ENCODE data around the gene G6PC2. TPM values are rescaled to one million over a fixed set of nuclear protein-coding genes. Genes with fewer than 3 reads are reported as not detected.
"Not testable (repeated sequence)": the region's sequence is repeated elsewhere in the genome, so short reads cannot be mapped to it uniquely, and the experiment has no call there.

Gene G6PC2, protein sequence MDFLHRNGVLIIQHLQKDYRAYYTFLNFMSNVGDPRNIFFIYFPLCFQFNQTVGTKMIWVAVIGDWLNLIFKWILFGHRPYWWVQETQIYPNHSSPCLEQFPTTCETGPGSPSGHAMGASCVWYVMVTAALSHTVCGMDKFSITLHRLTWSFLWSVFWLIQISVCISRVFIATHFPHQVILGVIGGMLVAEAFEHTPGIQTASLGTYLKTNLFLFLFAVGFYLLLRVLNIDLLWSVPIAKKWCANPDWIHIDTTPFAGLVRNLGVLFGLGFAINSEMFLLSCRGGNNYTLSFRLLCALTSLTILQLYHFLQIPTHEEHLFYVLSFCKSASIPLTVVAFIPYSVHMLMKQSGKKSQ
- total RNA-seq (not detected), polyA plus RNA-seq (not detected)

DNA sequence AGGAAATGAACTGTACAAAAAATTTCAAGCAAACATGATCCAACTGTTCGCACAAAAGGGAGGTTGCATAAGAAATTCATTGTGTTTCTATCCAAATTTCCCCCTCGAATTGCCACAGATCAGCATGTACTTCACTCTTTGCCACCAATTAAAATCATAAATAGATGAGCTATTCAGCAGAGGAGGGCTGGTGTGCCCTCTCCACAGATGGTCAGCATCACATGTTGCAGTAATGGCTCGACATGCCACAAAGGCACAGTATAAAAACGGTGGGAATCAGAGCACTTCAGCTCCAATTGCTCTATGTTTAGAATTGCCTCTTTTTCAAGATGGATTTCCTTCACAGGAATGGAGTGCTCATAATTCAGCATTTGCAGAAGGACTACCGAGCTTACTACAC, at the start of gene G6PC2:
Gene G6PC2 (plus strand): TSS at position 289 of the 400 bp plus-strand sequence. CDS start 41 bp downstream, at position 330.
- WGBS: 59% methylated on average over 5 of the region's 5 CpGs
- no peak within 1 kb of the TSS for H3K27ac ChIP-seq (ENCODE audit: low read depth)
- H3K4me3 ChIP-seq (ENCODE audit: low read depth, low read length): no peak within 1 kb of the TSS
- H3K36me3 ChIP-seq (ENCODE audit: insufficient read depth): no peaks in the 10 kb centered on the region
- no peak for DNase-seq (ENCODE audit: extremely low spot score)
- no peaks in the 10 kb centered on the region for H3K4me1 ChIP-seq (ENCODE audit: insufficient read depth)

DNA sequence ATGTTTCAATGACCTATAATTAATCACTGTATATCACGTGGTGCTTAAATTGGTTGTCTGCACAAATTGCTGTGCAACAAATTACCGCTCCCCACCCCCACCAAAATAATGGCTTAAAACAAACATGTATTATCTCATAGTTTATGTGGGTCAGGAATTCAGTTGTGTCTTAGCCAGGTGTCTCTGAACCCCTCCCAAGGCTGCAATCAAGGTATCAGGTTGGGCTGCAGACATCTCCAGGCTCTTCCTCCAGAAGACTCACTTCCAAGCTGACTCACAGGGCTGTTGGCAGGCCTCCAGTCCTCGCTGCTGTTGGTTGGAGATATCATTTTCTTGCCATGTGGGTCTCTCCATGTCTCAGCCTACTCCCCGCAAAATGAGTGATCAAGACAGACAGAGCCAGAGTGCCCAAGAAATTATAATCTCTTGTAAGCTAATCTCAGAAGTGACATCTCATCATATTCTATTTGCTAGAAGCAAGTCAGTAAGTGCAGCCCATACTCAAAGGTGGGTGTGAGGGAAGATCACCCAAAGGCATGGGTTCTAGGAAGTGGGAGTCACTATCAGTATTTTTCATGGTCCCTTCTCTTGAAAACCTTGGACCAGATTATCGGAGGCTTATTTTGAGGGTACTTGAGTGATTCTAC, 49.3 kb upstream of the G6PC2 start:
- no peak overlapping the region for H3K27ac ChIP-seq (ENCODE audit: low read depth)
- H3K4me1 ChIP-seq (ENCODE audit: insufficient read depth): no peaks in the 10 kb centered on the region
- 83% methylated on average over 5 of the region's 5 CpGs for WGBS
- no peak overlapping the region for H3K4me3 ChIP-seq (ENCODE audit: low read depth, low read length)
- DNase-seq (ENCODE audit: extremely low spot score): no peak
- H3K36me3 ChIP-seq (ENCODE audit: insufficient read depth): no peaks in the 10 kb centered on the region

DNA sequence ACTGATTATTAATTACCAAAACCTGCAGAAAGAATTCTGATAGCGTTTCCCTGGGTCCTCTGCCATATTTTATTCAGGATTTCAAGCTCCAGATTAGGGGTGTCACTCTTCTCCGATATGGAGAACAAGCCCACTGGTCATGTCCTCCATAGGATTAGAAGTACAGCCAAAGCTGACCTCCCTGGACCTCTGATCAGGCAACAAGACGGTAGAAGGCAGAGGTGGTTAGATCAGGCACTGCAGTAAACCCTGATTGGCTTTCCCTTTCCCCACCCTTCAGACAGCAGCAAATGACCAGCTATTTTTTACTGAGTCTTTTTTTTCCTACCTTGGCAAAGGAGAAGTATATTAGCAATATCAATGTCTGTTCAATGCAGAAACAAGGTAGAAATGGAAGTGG, 48.6 kb upstream of the G6PC2 start:
- WGBS: 67% methylated on average over 3 of the region's 3 CpGs
- no peak for DNase-seq (ENCODE audit: extremely low spot score)
- Histone ChIP-seq H3K27ac (ENCODE audit: low read depth) (no peak overlapping the region), H3K4me1 (ENCODE audit: insufficient read depth) (no peaks in the 10 kb centered on the region), H3K4me3 (ENCODE audit: low read depth, low read length) (no peak overlapping the region), H3K36me3 (ENCODE audit: insufficient read depth) (no peaks in the 10 kb centered on the region)

DNA sequence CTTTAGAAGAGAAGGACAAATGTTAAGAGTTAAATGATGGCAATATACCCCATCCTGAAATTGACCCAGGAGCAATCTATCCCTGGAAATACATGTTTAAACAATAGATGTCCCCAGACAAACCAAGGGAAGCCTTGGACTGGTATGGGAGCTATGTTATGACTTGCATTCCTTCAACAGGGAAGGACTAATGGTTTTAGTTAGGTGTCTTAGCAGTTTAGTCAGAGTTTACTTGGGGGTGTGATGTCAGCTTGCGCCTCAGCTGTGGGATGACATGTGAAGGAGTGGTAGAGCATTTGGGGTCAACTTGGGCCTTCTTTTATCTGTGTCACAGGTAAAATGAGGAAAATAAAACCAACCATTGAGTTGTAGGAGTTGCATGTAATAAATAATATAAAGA, 47.6 kb upstream of the G6PC2 start:
- no peak for DNase-seq (ENCODE audit: extremely low spot score)
- WGBS: 98% methylated on average over 1 of the region's 1 CpG
- Histone ChIP-seq H3K4me1 (ENCODE audit: insufficient read depth) (no peaks in the 10 kb centered on the region), H3K4me3 (ENCODE audit: low read depth, low read length) (no peak overlapping the region), H3K36me3 (ENCODE audit: insufficient read depth) (no peaks in the 10 kb centered on the region), H3K27ac (ENCODE audit: low read depth) (no peak overlapping the region)

DNA sequence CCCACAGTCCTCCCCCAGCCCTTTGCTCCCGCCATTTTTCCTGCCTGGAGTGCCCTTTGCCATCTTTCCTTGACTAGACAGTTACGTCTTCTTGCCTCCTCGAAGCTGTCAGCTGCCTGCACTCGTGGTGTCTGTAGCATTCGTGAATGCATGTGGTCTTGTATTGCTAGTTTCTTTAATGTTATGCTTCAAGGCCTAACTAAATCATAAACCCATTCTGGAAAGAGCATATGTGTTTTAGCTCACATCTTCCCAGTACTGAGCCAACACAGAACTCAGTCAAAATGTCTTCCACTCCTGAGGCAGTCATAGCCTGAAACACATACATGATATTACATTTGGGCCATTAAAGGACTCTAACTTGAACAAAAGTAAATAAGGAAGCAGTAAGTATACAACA, 46.4 kb upstream of the G6PC2 start:
- H3K36me3 ChIP-seq (ENCODE audit: insufficient read depth): no peaks in the 10 kb centered on the region
- no peaks in the 10 kb centered on the region for H3K4me1 ChIP-seq (ENCODE audit: insufficient read depth)
- no peak overlapping the region for H3K27ac ChIP-seq (ENCODE audit: low read depth)
- H3K4me3 ChIP-seq (ENCODE audit: low read depth, low read length): no peak overlapping the region
- 98% methylated on average over 5 of the region's 5 CpGs for WGBS
- DNase-seq (ENCODE audit: extremely low spot score): no peak

DNA sequence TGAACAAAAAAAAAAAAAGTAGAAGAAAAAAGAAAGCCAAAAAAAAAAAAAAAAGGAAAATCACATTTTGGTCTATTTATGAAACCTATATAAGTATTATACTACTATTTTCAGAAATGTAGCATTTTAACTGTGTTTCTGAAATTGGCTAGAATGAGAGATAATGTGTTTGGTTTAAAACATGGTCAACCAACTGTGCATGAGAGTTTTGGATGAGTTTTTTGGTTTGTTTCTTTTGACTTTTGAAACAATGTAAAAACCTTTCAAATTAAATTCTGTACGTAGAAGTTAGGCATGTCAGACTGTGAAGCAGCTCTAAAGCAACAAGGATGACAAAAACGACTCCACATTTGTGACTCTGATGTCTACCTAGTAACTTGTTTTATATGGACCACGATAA, 45.5 kb upstream of the G6PC2 start:
- 95% methylated on average over 3 of the region's 3 CpGs for WGBS
- no peaks in the 10 kb centered on the region for H3K4me1 ChIP-seq (ENCODE audit: insufficient read depth)
- H3K36me3 ChIP-seq (ENCODE audit: insufficient read depth): no peaks in the 10 kb centered on the region
- no peak for DNase-seq (ENCODE audit: extremely low spot score)
- no peak overlapping the region for H3K27ac ChIP-seq (ENCODE audit: low read depth)
- no peak overlapping the region for H3K4me3 ChIP-seq (ENCODE audit: low read depth, low read length)

DNA sequence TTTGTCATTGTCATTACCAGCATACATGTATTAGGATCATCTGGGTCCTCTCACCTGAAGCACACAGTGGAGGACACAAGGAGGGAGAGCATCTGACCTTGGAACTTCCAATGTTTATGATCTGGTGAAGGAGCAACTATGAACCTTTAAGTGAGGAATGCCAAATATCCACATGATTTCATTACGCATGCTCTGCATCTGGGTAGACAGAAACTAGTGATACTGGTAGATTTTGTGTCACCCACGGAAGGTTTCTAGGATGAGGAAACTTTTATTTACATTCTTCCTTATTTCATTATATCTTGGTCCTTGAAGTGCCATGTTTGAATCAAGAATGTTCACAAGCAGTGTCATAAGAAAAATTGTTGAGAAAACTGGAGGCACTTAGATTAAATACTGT, 42.9 kb upstream of the G6PC2 start:
- H3K27ac ChIP-seq (ENCODE audit: low read depth): no peak overlapping the region
- DNase-seq (ENCODE audit: extremely low spot score): no peak
- no peaks in the 10 kb centered on the region for H3K4me1 ChIP-seq (ENCODE audit: insufficient read depth)
- WGBS: 94% methylated on average over 2 of the region's 2 CpGs
- no peak overlapping the region for H3K4me3 ChIP-seq (ENCODE audit: low read depth, low read length)
- H3K36me3 ChIP-seq (ENCODE audit: insufficient read depth): no peaks in the 10 kb centered on the region

DNA sequence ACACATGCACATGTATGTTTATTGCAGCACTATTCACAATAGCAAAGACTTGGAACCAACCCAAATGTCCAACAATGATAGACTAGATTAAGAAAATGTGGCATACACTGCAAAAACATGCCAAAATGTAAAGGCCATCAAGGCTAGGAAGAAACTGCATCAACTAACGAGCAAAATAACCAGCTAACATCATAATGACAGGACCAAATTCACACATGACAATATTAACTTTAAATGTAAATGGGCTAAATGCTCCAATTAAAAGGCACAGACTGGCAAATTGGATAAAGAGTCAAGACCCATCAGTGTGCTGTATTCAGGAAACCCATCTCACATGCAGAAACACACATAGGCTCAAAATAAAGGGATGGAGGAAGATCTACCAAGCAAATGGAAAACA, 33.9 kb upstream of the G6PC2 start:
- DNase-seq (ENCODE audit: extremely low spot score); H3K4me3 ChIP-seq (ENCODE audit: low read depth, low read length); H3K4me1 ChIP-seq (ENCODE audit: insufficient read depth); H3K27ac ChIP-seq (ENCODE audit: low read depth); H3K36me3 ChIP-seq (ENCODE audit: insufficient read depth): not testable (repeated sequence)
- WGBS: 97% methylated on average over 1 of the region's 1 CpG

DNA sequence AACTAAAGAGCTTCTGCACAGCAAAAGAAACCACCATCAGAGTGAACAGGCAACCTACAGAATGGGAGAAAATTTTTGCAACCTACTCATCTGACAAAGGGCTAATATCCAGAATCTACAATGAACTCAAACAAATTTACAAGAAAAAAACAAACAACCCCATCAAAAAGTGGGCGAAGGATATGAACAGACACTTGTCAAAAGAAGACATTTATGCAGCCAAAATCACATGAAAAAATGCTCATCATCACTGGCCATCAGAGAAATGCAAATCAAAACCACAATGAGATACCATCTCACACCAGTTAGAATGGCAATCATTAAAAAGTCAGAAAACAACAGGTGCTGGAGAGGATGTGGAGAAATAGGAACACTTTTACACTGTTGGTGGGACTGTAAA, 30.7 kb upstream of the G6PC2 start:
- H3K27ac ChIP-seq (ENCODE audit: low read depth); H3K4me1 ChIP-seq (ENCODE audit: insufficient read depth); H3K36me3 ChIP-seq (ENCODE audit: insufficient read depth); DNase-seq (ENCODE audit: extremely low spot score); H3K4me3 ChIP-seq (ENCODE audit: low read depth, low read length): not testable (repeated sequence)
- WGBS: 92% methylated on average over 1 of the region's 1 CpG

DNA sequence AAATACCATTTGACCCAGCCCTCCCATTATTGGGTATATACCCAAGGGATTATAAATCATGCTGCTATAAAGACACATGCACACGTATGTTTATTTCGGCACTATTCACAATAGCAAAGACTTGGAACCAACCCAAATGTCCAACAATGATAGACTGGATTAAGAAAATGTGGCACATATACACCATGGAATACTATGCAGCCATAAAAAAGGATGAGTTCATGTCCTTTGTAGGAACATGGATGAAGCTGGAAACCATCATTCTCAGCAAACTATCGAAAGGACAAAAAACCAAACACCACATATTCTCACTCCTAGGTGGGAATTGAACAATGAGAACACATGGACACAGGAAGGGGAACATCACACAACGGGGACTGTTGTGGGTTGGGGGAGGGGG, 30.3 kb upstream of the G6PC2 start:
- DNase-seq (ENCODE audit: extremely low spot score); H3K36me3 ChIP-seq (ENCODE audit: insufficient read depth); H3K4me3 ChIP-seq (ENCODE audit: low read depth, low read length); H3K27ac ChIP-seq (ENCODE audit: low read depth); H3K4me1 ChIP-seq (ENCODE audit: insufficient read depth): not testable (repeated sequence)
- 97% methylated on average over 4 of the region's 4 CpGs for WGBS

DNA sequence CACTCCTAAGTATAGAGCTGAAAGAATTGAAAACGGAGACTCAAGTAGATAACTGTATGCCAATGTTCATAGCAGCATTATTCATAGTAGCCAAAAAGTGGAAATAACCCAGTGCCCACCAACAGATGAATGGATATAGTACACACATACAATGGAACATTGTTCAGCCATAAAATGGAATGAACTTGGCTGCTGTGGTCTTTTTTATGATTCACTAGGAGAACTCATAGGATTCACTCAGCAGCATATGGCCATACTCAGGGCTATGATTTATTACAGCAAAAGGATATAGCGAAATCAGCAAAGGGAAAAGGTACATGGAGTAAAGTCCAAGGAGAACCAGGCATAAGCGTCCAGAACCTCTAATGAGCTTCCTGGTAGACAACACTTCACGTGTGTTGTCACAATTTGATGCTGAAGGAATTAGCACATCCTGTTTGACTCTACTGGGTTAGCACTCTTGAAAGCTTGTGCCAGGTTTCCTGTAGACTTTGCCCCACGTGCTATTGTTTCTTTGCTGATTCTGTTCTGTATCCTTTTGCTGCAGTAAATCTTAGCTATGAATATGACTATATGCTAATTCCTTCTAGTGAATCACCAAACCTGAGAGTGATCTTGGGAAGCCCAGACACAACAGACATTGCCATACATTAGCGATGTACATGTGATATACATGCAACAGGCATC, 26.6 kb upstream of the G6PC2 start:
- DNase-seq (ENCODE audit: extremely low spot score): no peak
- 91% methylated on average over 6 of the region's 6 CpGs for WGBS
- Histone ChIP-seq H3K36me3 (ENCODE audit: insufficient read depth) (no peaks in the 10 kb centered on the region), H3K4me1 (ENCODE audit: insufficient read depth) (no peaks in the 10 kb centered on the region), H3K27ac (ENCODE audit: low read depth) (no peak overlapping the region), H3K4me3 (ENCODE audit: low read depth, low read length) (no peak overlapping the region)

DNA sequence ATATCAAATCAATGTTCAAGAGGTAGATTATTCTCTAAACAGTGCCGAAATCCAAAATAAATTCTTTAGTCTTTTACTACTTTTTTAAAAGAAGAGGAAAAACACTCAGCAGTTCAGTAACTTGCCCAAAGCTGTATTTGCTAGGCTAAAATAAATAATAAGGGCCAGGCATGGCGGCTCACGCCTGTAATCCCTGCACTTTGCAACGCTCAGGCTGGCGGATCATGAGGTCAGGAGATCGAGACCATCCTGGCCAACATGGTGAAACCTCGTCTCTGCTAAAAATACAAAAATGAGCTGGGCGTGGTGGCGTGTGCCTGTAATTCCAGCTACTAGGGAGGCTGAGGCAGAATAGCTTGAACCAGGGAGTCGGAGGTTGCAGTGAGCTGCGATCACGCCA, 18.9 kb upstream of the G6PC2 start:
- not testable (repeated sequence) for H3K4me1 ChIP-seq (ENCODE audit: insufficient read depth); H3K4me3 ChIP-seq (ENCODE audit: low read depth, low read length); H3K36me3 ChIP-seq (ENCODE audit: insufficient read depth); DNase-seq (ENCODE audit: extremely low spot score); H3K27ac ChIP-seq (ENCODE audit: low read depth)
- WGBS: 97% methylated on average over 12 of the region's 12 CpGs

DNA sequence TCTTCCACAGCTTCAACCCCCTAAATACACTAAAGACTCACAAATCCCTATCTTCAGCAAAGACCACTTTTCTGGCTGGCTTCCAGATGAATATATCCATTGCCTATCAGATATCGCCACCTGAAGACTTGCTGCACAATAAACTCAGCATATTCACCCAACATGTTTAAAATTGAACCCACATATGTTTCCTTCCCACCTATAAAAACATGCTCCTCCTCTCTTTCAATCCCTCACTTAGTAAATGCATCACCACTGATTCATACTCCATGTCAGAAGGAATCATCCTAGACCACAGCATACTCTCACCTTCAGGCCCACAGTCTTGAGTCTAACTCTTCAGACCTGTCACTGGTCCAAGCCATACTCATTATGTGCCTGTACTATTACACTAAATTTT, 16.1 kb upstream of the G6PC2 start:
- Histone ChIP-seq H3K4me1 (ENCODE audit: insufficient read depth) (no peaks in the 10 kb centered on the region), H3K36me3 (ENCODE audit: insufficient read depth) (no peaks in the 10 kb centered on the region), H3K27ac (ENCODE audit: low read depth) (no peak overlapping the region), H3K4me3 (ENCODE audit: low read depth, low read length) (no peak overlapping the region)
- 98% methylated on average over 1 of the region's 1 CpG for WGBS
- DNase-seq (ENCODE audit: extremely low spot score): no peak

DNA sequence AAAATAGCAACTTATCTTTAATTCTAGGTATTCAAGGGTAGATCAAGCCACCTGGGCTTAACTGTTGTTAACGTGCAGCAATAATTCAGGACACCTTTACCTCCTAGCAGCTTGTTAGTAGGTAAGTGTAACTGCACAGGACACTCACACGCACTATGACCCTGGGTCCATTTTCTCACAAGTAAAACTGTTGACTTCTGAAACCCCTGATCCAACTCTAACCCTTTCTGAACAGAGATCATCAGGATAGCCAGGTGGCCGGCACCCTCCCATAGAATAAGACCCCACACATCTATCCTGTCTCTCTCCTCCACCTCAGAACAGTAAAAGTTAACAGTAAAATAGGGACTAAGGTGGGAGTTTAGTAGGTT, 11.5 kb upstream of the G6PC2 start:
- WGBS: 27% methylated on average over 3 of the region's 3 CpGs
- Histone ChIP-seq H3K4me1 (ENCODE audit: insufficient read depth) (no peaks in the 10 kb centered on the region), H3K4me3 (ENCODE audit: low read depth, low read length) (no peak overlapping the region), H3K36me3 (ENCODE audit: insufficient read depth) (no peaks in the 10 kb centered on the region), H3K27ac (ENCODE audit: low read depth) (no peak overlapping the region)
- DNase-seq (ENCODE audit: extremely low spot score): no peak
